Measurements from ENCODE around the gene SLC2A10.

SLC2A10 gene

DNA sequence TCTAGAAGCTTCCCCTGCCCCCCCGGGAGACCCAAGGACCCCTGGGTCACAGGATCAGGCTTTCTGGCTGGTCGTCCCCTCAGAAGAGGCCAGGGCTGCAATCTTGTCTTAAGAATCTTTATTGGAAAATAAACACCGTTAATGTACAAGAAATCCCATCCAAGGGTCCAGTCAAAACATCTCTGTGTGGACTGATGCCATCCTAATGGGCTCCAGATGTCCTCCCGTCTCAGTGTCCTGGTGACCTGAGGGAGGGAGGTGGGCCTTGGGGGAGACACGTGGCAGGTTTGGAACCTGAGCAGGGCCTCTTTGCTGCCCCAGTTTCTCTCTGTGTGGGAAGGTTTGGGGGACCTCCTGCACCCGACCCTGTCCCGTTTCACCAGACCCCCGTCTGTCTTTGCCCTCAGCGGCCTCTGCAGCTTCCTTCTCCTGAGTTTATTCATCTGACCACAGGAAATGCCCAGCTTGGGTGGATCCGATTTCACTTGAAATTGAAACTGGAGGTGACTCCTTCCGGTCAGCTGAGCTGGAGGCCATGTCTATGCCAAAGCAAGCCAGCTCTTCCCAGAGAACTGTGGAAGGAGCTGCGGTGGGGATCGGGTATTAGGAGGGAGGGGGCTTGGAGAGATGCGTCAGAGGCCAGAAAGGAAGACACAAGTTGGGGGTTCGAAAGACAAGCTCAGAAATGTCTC, 75.1 kb downstream of the SLC2A10 start:
- no peak for DNase-seq (ENCODE audit: insufficient read length)
- TF ChIP-seq POLR2AphosphoS5 (IDR thresholded peaks at IDR 0.05; ENCODE audit: low read depth, low read length) (no peak), POLR2A (IDR thresholded peaks at IDR 0.05; ENCODE audit: low read depth, low read length) (no peak), TAF1 (IDR thresholded peaks at IDR 0.05; ENCODE audit: borderline replicate concordance, low read depth, low read length) (no peak)
- no peak for FAIRE-seq

All from GM12892 (cell line).